ENCODE data around the gene CCRL2.
"Not testable (repeated sequence)": the region's sequence is repeated elsewhere in the genome, so short reads cannot be mapped to it uniquely, and the experiment has no call there.

Gene CCRL2

DNA sequence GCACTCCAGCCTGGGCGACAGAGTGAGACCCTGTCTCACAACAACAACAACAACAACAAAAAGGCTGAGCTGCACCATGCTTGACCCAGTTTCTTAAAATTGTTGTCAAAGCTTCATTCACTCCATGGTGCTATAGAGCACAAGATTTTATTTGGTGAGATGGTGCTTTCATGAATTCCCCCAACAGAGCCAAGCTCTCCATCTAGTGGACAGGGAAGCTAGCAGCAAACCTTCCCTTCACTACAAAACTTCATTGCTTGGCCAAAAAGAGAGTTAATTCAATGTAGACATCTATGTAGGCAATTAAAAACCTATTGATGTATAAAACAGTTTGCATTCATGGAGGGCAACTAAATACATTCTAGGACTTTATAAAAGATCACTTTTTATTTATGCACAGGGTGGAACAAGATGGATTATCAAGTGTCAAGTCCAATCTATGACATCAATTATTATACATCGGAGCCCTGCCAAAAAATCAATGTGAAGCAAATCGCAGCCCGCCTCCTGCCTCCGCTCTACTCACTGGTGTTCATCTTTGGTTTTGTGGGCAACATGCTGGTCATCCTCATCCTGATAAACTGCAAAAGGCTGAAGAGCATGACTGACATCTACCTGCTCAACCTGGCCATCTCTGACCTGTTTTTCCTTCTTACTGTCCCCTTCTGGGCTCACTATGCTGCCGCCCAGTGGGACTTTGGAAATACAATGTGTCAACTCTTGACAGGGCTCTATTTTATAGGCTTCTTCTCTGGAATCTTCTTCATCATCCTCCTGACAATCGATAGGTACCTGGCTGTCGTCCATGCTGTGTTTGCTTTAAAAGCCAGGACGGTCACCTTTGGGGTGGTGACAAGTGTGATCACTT is 34.3 kb upstream of the CCRL2 start:
- no peak overlapping the region for H3K27ac Mint-ChIP-seq
- H3K4me3 Mint-ChIP-seq = no peak overlapping the region
- H3K36me3 Mint-ChIP-seq (ENCODE audit: low read depth) = no peaks in the 10 kb centered on the region
- peaks cover 52% of the 10 kb centered on the region for H3K4me1 Mint-ChIP-seq (ENCODE audit: low read depth)
- no peaks in the 10 kb centered on the region for H3K9me3 Mint-ChIP-seq
- H3K27me3 Mint-ChIP-seq = peaks cover 31% of the 10 kb centered on the region

DNA sequence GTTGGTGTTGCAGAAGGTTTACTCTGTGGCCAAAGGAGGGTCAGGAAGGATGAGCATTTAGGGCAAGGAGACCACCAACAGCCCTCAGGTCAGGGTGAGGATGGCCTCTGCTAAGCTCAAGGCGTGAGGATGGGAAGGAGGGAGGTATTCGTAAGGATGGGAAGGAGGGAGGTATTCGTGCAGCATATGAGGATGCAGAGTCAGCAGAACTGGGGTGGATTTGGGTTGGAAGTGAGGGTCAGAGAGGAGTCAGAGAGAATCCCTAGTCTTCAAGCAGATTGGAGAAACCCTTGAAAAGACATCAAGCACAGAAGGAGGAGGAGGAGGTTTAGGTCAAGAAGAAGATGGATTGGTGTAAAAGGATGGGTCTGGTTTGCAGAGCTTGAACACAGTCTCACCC is 32.3 kb upstream of the CCRL2 start:
- Mint-ChIP-seq H3K27ac (no peak overlapping the region), H3K4me3 (no peak overlapping the region), H3K4me1 (ENCODE audit: low read depth) (peaks cover 32% of the 10 kb centered on the region), H3K9me3 (no peaks in the 10 kb centered on the region), H3K36me3 (ENCODE audit: low read depth) (no peaks in the 10 kb centered on the region), H3K27me3 (peaks cover 31% of the 10 kb centered on the region)

DNA sequence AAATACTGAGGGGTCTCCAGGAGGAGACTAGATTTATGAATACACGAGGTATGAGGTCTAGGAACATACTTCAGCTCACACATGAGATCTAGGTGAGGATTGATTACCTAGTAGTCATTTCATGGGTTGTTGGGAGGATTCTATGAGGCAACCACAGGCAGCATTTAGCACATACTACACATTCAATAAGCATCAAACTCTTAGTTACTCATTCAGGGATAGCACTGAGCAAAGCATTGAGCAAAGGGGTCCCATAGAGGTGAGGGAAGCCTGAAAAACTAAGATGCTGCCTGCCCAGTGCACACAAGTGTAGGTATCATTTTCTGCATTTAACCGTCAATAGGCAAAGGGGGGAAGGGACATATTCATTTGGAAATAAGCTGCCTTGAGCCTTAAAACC is 31.8 kb upstream of the CCRL2 start:
- H3K27ac Mint-ChIP-seq = no peak overlapping the region
- H3K9me3 Mint-ChIP-seq = no peaks in the 10 kb centered on the region
- H3K4me1 Mint-ChIP-seq (ENCODE audit: low read depth) = peaks cover 30% of the 10 kb centered on the region
- no peaks in the 10 kb centered on the region for H3K36me3 Mint-ChIP-seq (ENCODE audit: low read depth)
- H3K27me3 Mint-ChIP-seq = peaks cover 31% of the 10 kb centered on the region
- H3K4me3 Mint-ChIP-seq = no peak overlapping the region

DNA sequence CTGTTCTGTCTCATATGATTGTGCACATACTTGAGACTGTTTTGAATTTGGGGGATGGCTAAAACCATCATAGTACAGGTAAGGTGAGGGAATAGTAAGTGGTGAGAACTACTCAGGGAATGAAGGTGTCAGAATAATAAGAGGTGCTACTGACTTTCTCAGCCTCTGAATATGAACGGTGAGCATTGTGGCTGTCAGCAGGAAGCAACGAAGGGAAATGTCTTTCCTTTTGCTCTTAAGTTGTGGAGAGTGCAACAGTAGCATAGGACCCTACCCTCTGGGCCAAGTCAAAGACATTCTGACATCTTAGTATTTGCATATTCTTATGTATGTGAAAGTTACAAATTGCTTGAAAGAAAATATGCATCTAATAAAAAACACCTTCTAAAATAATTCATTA is 31.2 kb upstream of the CCRL2 start:
- Mint-ChIP-seq H3K27ac (no peak overlapping the region), H3K4me3 (no peak overlapping the region)

DNA sequence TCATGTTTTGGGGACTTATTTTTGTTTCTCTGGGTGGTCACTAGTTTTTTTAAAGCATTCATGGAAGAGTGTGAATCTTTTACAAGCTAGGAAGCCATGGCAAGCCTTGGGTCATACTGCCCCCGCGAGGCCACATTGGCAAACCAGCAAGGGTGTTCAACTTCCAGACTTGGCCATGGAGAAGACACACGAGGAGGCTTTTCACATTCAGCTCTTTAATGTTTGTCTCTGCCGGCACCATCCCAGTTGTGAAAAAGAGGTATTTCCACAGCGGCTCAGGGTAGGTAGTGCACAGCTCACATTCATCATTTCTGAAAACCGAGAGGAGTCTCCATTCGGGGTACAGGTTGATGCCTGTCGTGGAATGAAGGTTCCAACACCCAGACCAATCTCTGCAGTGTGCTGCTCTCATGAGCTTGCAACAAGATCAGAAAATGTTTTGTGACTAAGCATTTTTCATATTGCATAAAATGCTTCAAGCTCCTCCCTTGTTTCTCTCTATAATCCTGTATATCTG is 28.6 kb upstream of the CCRL2 start:
- Mint-ChIP-seq H3K4me1 (ENCODE audit: low read depth) (peaks cover 36% of the 10 kb centered on the region), H3K27ac (no peak overlapping the region), H3K36me3 (ENCODE audit: low read depth) (no peaks in the 10 kb centered on the region), H3K9me3 (no peaks in the 10 kb centered on the region), H3K27me3 (peaks cover 16% of the 10 kb centered on the region), H3K4me3 (no peak overlapping the region)

More for the DNA sequence above, 31.2 kb upstream of the CCRL2 start:
- no peaks in the 10 kb centered on the region for H3K36me3 Mint-ChIP-seq (ENCODE audit: low read depth)
- H3K27me3 Mint-ChIP-seq = peaks cover 31% of the 10 kb centered on the region
- H3K9me3 Mint-ChIP-seq = no peaks in the 10 kb centered on the region
- peaks cover 31% of the 10 kb centered on the region for H3K4me1 Mint-ChIP-seq (ENCODE audit: low read depth)

DNA sequence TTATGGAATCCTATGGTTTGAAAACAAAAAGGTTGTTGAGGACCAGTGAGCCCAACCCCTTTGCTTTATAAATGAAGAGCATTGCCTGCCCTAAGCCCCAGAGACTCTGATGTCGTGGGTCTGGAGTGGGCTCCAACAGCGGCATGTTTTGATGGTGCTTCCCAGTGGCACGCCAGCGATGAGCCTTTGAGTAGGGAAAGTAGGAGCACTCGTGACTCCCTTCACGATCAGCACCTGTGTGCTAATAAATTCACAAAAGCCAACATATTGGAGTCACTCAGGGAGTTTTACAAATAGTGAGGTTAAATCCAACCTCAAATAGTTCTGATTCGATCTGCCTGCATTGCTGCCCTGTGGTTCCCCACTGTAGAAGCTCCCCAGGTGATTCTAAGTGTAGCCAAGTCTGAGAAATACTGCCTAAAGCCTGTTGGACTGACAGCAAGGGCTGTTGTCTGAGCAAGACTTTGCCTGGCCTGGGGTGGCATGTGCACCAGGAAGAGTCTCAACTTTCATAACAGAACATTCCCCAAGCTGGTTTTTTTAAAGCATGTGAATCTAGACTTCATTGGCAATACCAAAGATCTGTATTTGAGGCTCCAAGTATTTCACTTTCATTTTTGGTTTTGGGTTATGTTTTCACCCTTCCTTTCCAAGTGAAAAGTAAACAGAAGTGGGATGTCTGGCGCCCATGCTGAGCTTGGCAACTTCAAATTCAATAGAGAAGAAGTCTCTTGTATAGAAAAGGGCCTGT is 26.4 kb upstream of the CCRL2 start:
- Mint-ChIP-seq H3K4me3 (no peak overlapping the region), H3K36me3 (ENCODE audit: low read depth) (no peaks in the 10 kb centered on the region), H3K4me1 (ENCODE audit: low read depth) (peaks cover 29% of the 10 kb centered on the region), H3K27me3 (peaks cover 12% of the 10 kb centered on the region), H3K9me3 (no peaks in the 10 kb centered on the region), H3K27ac (peak overlapping the region; percentile 33)

DNA sequence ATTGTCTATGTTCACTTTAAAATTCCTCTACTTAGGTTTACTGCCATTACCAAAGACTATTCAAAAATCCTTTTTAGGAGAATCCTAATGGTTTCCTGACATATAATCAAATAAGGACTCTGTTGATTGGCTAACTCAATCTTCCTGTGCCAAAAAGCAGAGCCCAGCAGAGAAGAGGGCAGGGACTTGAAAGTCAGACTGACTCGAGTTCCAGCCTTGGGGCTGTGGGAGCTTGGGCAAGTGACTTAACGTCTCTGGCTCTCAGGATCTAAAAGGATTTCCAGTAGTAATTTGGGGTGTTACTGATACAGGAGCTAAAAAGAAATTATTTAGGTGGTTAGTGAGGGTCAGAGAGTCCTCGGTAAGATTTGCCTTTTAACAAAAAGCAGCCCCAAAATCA is 25.4 kb upstream of the CCRL2 start:
- peaks cover 30% of the 10 kb centered on the region for H3K4me1 Mint-ChIP-seq (ENCODE audit: low read depth)
- H3K36me3 Mint-ChIP-seq (ENCODE audit: low read depth) = no peaks in the 10 kb centered on the region
- H3K9me3 Mint-ChIP-seq = no peaks in the 10 kb centered on the region
- H3K27me3 Mint-ChIP-seq = peaks cover 9% of the 10 kb centered on the region
- no peak overlapping the region for H3K4me3 Mint-ChIP-seq
- H3K27ac Mint-ChIP-seq = no peak overlapping the region

DNA sequence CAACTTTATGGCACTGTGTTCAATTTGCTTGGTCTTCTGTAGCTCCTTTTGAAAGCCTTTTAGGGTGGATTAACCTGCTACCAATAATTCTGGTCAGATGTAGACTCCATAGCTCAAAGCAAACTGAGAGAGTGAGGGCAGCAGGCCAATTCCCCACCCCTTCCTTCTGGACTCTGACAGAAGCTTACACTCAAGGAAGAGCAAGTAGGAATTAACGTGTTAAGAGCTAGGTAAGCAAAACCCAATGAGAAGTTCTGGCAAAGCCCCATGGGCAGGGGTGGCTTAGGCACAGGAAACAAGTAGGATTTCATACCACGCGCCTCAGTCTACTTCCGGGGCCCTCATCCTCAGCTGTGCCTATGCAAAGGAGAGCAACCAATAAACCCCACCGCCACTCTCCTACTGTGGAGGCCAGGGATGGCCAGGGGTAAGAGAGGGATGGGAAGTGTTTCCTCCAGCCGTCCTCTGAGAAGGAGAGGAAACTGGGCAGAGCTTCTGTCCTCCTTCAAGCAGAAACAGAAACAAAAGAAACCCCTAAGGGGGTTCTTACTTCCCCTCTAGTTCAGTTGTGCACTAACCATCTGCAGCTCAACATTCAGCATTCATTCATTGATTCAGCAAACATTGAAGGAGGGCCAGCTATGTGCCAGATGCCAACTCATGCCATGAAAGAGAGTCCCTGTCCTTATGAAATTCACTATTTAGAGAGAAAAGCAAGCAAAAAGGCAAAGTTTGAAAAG is 23.7 kb upstream of the CCRL2 start:
- Mint-ChIP-seq H3K4me1 (ENCODE audit: low read depth) (peaks cover 30% of the 10 kb centered on the region), H3K27me3 (peaks cover 9% of the 10 kb centered on the region), H3K4me3 (no peak overlapping the region), H3K36me3 (ENCODE audit: low read depth) (no peaks in the 10 kb centered on the region), H3K9me3 (no peaks in the 10 kb centered on the region), H3K27ac (peak overlapping the region; percentile 14)

DNA sequence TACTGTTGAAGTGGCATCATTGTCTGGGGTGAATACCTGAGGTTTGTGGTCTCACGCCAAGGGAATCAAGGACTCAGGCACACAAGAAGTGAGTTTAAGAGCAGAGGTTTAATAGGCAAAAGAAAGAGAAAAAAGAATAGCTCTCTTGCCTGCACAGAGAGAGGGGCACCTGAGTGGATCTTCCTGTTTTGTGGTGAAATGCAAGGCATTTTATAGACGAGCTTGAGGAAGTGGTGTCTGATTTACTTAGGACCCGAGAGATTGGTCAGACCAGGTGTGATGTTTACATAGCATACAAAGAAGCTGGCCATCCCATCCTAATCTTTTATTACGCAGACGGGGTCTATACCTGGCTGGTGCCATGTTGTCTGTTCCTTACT is 23.1 kb upstream of the CCRL2 start:
- Mint-ChIP-seq H3K9me3 (no peaks in the 10 kb centered on the region), H3K27ac (peak overlapping the region; percentile 14), H3K4me1 (ENCODE audit: low read depth) (peaks cover 30% of the 10 kb centered on the region), H3K27me3 (peaks cover 9% of the 10 kb centered on the region), H3K4me3 (no peak overlapping the region), H3K36me3 (ENCODE audit: low read depth) (no peaks in the 10 kb centered on the region)

DNA sequence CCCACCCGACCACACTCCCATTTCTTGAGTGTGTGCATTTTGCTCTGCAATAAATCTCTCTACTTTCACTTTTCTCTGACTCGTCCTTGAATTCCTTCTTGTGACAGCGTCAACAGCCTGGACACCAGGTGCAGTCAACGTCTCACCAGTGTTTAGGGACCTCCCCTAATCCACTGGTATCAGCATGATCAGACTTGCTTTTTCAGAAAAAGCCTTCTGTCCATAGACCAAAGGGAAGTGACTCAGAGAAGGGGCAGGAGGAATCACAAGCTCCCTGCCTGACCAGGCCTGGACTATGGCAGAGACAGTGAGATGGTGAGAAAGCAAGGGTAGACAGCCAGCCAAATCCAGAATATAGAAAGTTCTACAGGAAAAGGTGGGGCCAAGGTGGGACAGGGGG is 20.9 kb upstream of the CCRL2 start:
- Mint-ChIP-seq H3K36me3 (ENCODE audit: low read depth) (no peaks in the 10 kb centered on the region), H3K4me3 (no peak overlapping the region), H3K9me3 (no peaks in the 10 kb centered on the region), H3K27me3 (peaks cover 9% of the 10 kb centered on the region), H3K27ac (no peak overlapping the region), H3K4me1 (ENCODE audit: low read depth) (peaks cover 18% of the 10 kb centered on the region)

DNA sequence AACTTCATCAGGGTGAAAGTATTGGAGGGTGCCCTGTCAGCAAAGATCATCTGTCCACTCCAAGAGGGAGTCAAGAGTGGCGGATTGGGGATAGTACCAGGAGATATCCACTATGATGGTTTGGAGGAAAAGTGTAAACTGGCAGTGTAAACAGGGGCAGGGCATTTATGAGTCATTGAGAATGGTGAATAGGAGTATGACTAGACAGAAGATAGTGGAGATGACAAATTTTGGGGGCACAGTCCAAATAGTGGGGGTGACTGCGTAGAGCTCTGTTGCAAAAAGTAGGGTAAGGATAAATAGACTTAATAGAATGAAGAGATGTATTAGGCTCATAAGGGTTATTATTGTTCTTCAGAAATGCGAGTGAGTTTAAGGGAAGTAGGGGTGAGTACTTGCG is 18.2 kb upstream of the CCRL2 start:
- H3K27ac Mint-ChIP-seq; H3K9me3 Mint-ChIP-seq; H3K36me3 Mint-ChIP-seq (ENCODE audit: low read depth); H3K4me1 Mint-ChIP-seq (ENCODE audit: low read depth); H3K27me3 Mint-ChIP-seq; H3K4me3 Mint-ChIP-seq: not testable (repeated sequence)

DNA sequence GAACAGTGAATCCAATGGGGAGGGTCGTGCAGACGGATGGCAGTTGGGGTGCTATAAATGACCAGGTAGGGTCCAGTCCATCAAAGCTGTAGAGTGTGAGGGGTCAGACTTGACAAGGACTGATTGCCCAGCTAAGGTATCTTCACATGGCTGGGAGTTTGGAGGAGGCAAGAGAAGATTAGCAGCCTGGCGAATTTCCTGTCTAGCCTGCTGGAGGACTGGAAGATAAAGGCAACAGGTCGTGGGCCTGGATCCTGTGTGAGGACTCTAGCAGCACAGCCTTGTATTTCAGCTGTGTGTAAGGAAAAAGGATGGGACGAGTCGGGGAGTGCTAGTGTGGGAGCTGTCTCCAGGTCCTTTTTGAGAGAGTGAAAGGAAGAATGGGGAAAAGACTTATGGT is 17.8 kb upstream of the CCRL2 start:
- H3K4me1 Mint-ChIP-seq (ENCODE audit: low read depth) = peaks cover 5% of the 10 kb centered on the region
- no peaks in the 10 kb centered on the region for H3K9me3 Mint-ChIP-seq
- peaks cover 4% of the 10 kb centered on the region for H3K27me3 Mint-ChIP-seq
- no peak overlapping the region for H3K27ac Mint-ChIP-seq
- H3K36me3 Mint-ChIP-seq (ENCODE audit: low read depth) = no peaks in the 10 kb centered on the region
- no peak overlapping the region for H3K4me3 Mint-ChIP-seq

DNA sequence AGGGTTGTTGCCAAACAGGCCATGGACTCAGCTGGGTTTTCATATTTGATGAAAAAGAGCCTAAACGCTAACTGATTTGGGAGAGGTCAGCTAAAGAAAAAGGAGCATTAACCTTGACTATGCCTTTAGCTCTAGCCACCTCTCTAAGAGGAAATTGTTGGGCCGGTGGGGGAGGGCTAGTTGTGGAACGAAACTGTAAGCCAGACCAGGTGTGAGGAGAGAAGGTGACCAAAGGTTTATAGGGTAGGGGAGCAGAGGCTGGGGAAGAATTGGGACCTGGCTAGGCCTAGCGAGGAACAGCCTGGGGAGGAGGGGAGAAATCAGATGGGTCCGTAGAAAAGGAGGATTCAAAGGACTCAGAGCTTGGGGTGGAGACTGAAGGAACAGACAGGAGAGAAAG is 15.5 kb upstream of the CCRL2 start:
- H3K9me3 Mint-ChIP-seq; H3K4me1 Mint-ChIP-seq (ENCODE audit: low read depth); H3K27me3 Mint-ChIP-seq; H3K27ac Mint-ChIP-seq; H3K36me3 Mint-ChIP-seq (ENCODE audit: low read depth); H3K4me3 Mint-ChIP-seq: not testable (repeated sequence)

DNA sequence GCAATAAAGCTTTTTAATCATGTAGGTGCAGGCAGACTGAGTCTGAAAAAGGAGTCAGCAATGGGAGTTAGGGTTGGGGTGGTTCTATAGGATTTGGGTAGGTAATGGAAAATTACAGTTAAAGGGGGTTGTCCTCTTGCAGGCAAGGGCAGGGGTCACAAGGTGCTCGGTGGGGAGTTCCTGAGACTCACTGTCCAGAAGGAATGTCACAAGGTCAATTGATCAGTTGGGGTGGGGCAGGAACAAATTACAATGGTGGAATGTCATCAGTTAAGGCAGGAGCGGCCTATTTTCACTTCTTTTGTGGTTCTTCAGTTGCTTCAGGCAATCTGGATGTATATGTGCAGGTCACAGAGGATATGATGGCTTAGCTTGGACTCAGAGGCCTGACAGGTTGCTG is 14.0 kb upstream of the CCRL2 start:
- no peaks in the 10 kb centered on the region for H3K27me3 Mint-ChIP-seq

More for the DNA sequence above, 14.0 kb upstream of the CCRL2 start:
- Mint-ChIP-seq H3K27ac (no peak overlapping the region), H3K36me3 (ENCODE audit: low read depth) (no peaks in the 10 kb centered on the region), H3K4me3 (no peak overlapping the region), H3K9me3 (no peaks in the 10 kb centered on the region), H3K4me1 (ENCODE audit: low read depth) (peaks cover 12% of the 10 kb centered on the region)
